Fibroblast of peridontal ligament (primary cell): ENCODE measurements around the gene PAX6.
A peak's percentile ranks its signal among the peaks of the same experiment; 100 is the strongest.

Experiments used
- DNase-seq: peaks from one replicate; pipeline ENCODE4 v3.0.0-alpha.2; 2010; ENCODE audit errors: extremely low read depth

The PAX6 gene

GRCh38 chr11:31798057-31798553 is 13.0 kb downstream of the PAX6 start:
- no peak for DNase-seq

GRCh38 chr11:31797190-31798056 is 13.7 kb downstream of the PAX6 start:
- no peak for DNase-seq

GRCh38 chr11:31796499-31797189 is 14.5 kb downstream of the PAX6 start:
- no peak for DNase-seq

GRCh38 chr11:31795706-31796498 is 15.2 kb downstream of the PAX6 start:
- DNase-seq: no peak

- no peak for DNase-seq
These were observed 16.6 kb downstream of the PAX6 start for GRCh38 chr11:31794548-31794947.

GRCh38 chr11:31793264-31793663 is 17.9 kb downstream of the PAX6 start:
- no peak for DNase-seq

- DNase-seq: no peak
These were observed 18.7 kb downstream of the PAX6 start for GRCh38 chr11:31792456-31792855.

GRCh38 chr11:31792036-31792435 is 19.1 kb downstream of the PAX6 start:
- DNase-seq: no peak

GRCh38 chr11:31790649-31791048 is 20.5 kb downstream of the PAX6 start:
- no peak for DNase-seq

- no peak for DNase-seq
These were observed 23.0 kb downstream of the PAX6 start for GRCh38 chr11:31788085-31788484.

GRCh38 chr11:31786996-31787685 is 24.0 kb downstream of the PAX6 start:
- no peak for DNase-seq

GRCh38 chr11:31784611-31785010 is 26.5 kb downstream of the PAX6 start:
- DNase-seq: no peak

- no peak for DNase-seq
These were observed 27.9 kb downstream of the PAX6 start for GRCh38 chr11:31783252-31783651.

GRCh38 chr11:31782257-31782656 is 28.9 kb downstream of the PAX6 start:
- DNase-seq: no peak

GRCh38 chr11:31780480-31780971 is 30.6 kb downstream of the PAX6 start:
- DNase-seq: no peak

GRCh38 chr11:31780078-31780477 is 31.0 kb downstream of the PAX6 start:
- DNase-seq: no peak

- DNase-seq: peak; percentile 86
These were observed 31.7 kb downstream of the PAX6 start for GRCh38 chr11:31779374-31779791.

GRCh38 chr11:31772412-31772811 is 38.7 kb downstream of the PAX6 start:
- DNase-seq: no peak

- no peak for DNase-seq
These were observed 41.0 kb downstream of the PAX6 start for GRCh38 chr11:31770011-31770700.

- DNase-seq: no peak
These were observed 42.1 kb downstream of the PAX6 start for GRCh38 chr11:31768749-31769640.
